Body of pancreas (tissue), 4 donors: ENCODE data around the gene PLXNC1. TPM values are rescaled to one million over a fixed set of nuclear protein-coding genes. Genes with fewer than 3 reads are reported as not detected.

Source experiments
- ATAC-seq: fragments of 150-250 bp; one replicate; pipeline ENCODE4 v1.9.1; 2016
- DNase-seq, 4 donors: peaks; one replicate each; pipeline ENCODE4 v3.0.0-alpha.2; 2019
- H3K27ac ChIP-seq, 4 donors: fragments of 200-600 bp; sonication (generic); 1 replicate in 3 of 4; 2 replicates in 1 of 4; pipeline versions ENCODE4 v1.5.1 to v1.6.1; 2016 to 2019; ENCODE audit warnings: mild to moderate bottlenecking in 1 of 4, mixed read lengths in 1 of 4, moderate library complexity in 1 of 4
- H3K27me3 ChIP-seq, 2 donors: fragments of 200-600 bp; sonication (generic); one replicate each; pipeline ENCODE4 v1.6.0; 2016; ENCODE audit warnings: mild to moderate bottlenecking in 1 of 2
- H3K36me3 ChIP-seq, 2 donors: fragments of 200-600 bp; sonication (generic); replicated peaks in 1 of 2; 2 replicates each; pipeline ENCODE4 v1.5.1; 2016; ENCODE audit warnings: low read depth in 2 of 2; ENCODE audit not compliant: insufficient read depth in 1 of 2
- H3K4me1 ChIP-seq: fragments of 200-600 bp; sonication (generic); one replicate; pipeline ENCODE4 v1.6.0; 2016
- H3K4me3 ChIP-seq, 2 donors: fragments of 200-600 bp; sonication (generic); 1 replicate in 1 of 2; 2 replicates in 1 of 2; pipeline ENCODE4 v1.5.1; 2016 to 2019
- H3K9me3 ChIP-seq, 3 donors: fragments of 200-600 bp; sonication (generic); 1 replicate in 2 of 3; 2 replicates in 1 of 3; pipeline ENCODE4 v1.5.1; 2016
- CTCF ChIP-seq, 7 experiments: fragments of 450-650 bp in 4 of 7; fragments of 200-600 bp in 3 of 7; sonication (generic) in 3 of 7; IDR thresholded peaks; one replicate each; pipeline ENCODE4 v1.5.1; 2016 to 2019; ENCODE audit warnings: antibody characterized with exemption in 7 of 7
- POLR2A ChIP-seq, 3 donors: fragments of 450-650 bp; IDR thresholded peaks; one replicate each; pipeline ENCODE4 v1.6.1; 2016; ENCODE audit warnings: antibody characterized with exemption in 3 of 3, mild to moderate bottlenecking in 2 of 3
- WGBS, 2 donors: methylation state at CpG; one replicate each; pipeline ENCODE4 v1.1.5; 2017; 5-methylcytosine and 5-hydroxymethylcytosine counted together
- intact Hi-C: fragments of 100-400 bp; cut with DNase I; formaldehyde crosslinking; loops from one replicate; pipeline ENCODE4 v1.15.1; 2023
- total RNA-seq, 2 donors: library from RNA; depleted of rRNA; stranded (reverse); fragments of >200 nt; gene quantifications; one replicate each; pipeline ENCODE4 v1.1.0, GENCODE V29; 2016

Gene PLXNC1
- total RNA-seq, 2 donors from 2014 or later, result 3.9 to 4.9 TPM

DNA sequence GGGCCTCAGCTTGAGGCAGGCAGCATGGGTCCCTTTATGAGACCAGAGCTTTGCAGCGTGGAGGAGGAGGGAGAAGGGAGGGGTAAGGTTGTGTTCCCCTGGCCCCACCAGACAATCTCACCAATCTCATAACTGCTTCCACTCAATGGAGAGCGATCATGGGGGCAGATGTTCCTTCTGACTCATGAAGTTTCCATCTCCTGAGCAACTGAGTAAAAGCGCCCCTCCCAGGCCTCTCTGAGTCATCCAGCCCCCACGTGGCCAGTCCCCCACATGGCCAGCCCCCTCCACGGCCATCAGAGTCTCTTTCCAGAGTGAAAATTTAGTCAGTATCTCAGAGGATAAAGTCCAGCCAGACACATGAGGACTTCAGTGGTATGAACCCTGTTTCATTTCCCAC lies 39.2 kb upstream of the PLXNC1 start:
- ATAC-seq, result no peak
- Histone ChIP-seq H3K4me3 (no peak overlapping the region), H3K4me1 (no peaks in the 10 kb centered on the region), H3K27me3 (no peaks in the 10 kb centered on the region), H3K36me3 (no peaks in the 10 kb centered on the region), H3K27ac (no peak overlapping the region), H3K9me3 (no peaks in the 10 kb centered on the region)
- no peak for DNase-seq
- WGBS, 2 donors, result 30 to 33% methylated on average over 5 of the region's 5 CpGs
- intact Hi-C loops, result no loop called here
- TF ChIP-seq CTCF (IDR thresholded peaks at IDR 0.05), result no peak
- no peak for TF ChIP-seq POLR2A (IDR thresholded peaks at IDR 0.05)

DNA sequence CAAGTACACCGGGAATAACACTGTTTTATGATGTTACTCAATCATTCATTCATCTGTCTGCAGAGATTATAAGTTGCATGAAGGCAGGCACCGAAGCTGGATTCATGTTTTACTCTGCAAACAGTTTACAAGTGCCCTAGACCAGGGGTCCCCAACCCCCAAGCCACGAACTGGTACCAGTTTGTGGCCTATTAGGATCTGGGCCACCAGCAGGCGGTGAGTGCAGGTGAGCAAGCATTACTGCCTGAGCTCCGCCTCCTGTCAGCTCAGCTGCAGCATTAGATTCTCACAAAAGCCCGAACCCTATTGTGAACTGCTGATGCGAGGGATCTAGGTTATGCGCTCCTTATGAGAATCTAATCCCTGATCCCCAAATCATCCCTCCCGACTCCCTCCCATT lies 38.1 kb upstream of the PLXNC1 start:
- H3K36me3 ChIP-seq, result no peaks in the 10 kb centered on the region
- no peak for DNase-seq
- 78 to 84% methylated on average over 9 of the region's 9 CpGs for WGBS, 2 donors

GRCh38 chr12:94111302-94111701 lies 37.1 kb upstream of the PLXNC1 start:
- WGBS, 2 donors, result 84 to 88% methylated on average over 2 of the region's 2 CpGs
- H3K4me1 ChIP-seq, result no peaks in the 10 kb centered on the region
- intact Hi-C loops, result no loop called here
- H3K27ac ChIP-seq, result no peak overlapping the region
- no peak for ATAC-seq
- no peaks in the 10 kb centered on the region for H3K36me3 ChIP-seq
- H3K4me3 ChIP-seq, result no peak overlapping the region
- no peaks in the 10 kb centered on the region for H3K27me3 ChIP-seq
- no peak for TF ChIP-seq POLR2A (IDR thresholded peaks at IDR 0.05)
- no peak for TF ChIP-seq CTCF (IDR thresholded peaks at IDR 0.05)
- DNase-seq, result no peak
- no peaks in the 10 kb centered on the region for H3K9me3 ChIP-seq

More for the DNA sequence above, 38.1 kb upstream of the PLXNC1 start:
- intact Hi-C loops, result no loop called here
- H3K27me3 ChIP-seq, result no peaks in the 10 kb centered on the region
- H3K9me3 ChIP-seq, result no peaks in the 10 kb centered on the region
- no peak for ATAC-seq
- no peak overlapping the region for H3K27ac ChIP-seq
- H3K4me1 ChIP-seq, result no peaks in the 10 kb centered on the region
- TF ChIP-seq CTCF (IDR thresholded peaks at IDR 0.05), result no peak
- no peak for TF ChIP-seq POLR2A (IDR thresholded peaks at IDR 0.05)
- H3K4me3 ChIP-seq, result no peak overlapping the region

- no peaks in the 10 kb centered on the region for H3K4me1 ChIP-seq
- DNase-seq (peak in 1 of 4 donors; percentile 38), ATAC-seq (no peak)
- no peak overlapping the region for H3K27ac ChIP-seq
- intact Hi-C loops, result no loop called here
- TF ChIP-seq CTCF (IDR thresholded peaks at IDR 0.05) (no peak), POLR2A (IDR thresholded peaks at IDR 0.05) (no peak)
- no peaks in the 10 kb centered on the region for H3K27me3 ChIP-seq
- WGBS, 2 donors, result 62 to 70% methylated on average over 2 of the region's 2 CpGs
- H3K4me3 ChIP-seq, result no peak overlapping the region
- H3K36me3 ChIP-seq, result no peaks in the 10 kb centered on the region
- no peaks in the 10 kb centered on the region for H3K9me3 ChIP-seq
Measured at GRCh38 chr12:94112121-94112520, 36.3 kb upstream of the PLXNC1 start.

DNA sequence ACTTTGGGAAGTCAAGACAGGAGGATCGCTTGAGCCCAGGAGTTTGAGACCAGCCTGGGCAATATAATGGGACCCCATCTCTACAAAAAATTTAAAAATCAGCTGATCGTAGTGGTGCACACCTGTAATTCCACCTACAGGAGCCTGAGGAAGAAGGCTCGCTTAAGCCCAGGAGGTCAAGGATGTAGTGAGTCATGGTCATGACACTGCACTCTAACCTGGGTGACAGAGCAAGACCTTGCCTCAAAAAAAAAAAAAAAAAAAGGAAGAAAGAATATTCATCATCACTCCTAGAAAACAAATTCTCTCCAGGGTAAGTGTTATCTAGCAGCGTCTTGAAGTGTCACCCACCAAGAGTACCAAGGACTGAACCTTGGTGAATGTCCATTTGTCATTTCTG lies 34.2 kb upstream of the PLXNC1 start:
- H3K27me3 ChIP-seq, result no peaks in the 10 kb centered on the region
- H3K4me3 ChIP-seq, result no peak overlapping the region
- intact Hi-C loops, result no loop called here
- 85% methylated on average over 4 of the region's 4 CpGs for WGBS, 2 donors
- DNase-seq (no peak), ATAC-seq (no peak)
- H3K9me3 ChIP-seq, result no peaks in the 10 kb centered on the region
- no peak for TF ChIP-seq POLR2A (IDR thresholded peaks at IDR 0.05)
- no peak for TF ChIP-seq CTCF (IDR thresholded peaks at IDR 0.05)
- no peak overlapping the region for H3K27ac ChIP-seq
- H3K36me3 ChIP-seq, result no peaks in the 10 kb centered on the region
- H3K4me1 ChIP-seq, result no peaks in the 10 kb centered on the region
